NOMO-1 (cell line): ENCODE data around the gene VAPB.

Source experiments
- DNase-seq, 2 experiments: peaks; one replicate each; lab custom pipeline; 2025; ENCODE audit not compliant: unreplicated experiment in 2 of 2; lab: John Stamatoyannopoulos, UW

VAPB gene

GRCh38 chr20:58479726-58480440 is 90.9 kb downstream of the VAPB start:
- DNase-seq: no peak

DNA sequence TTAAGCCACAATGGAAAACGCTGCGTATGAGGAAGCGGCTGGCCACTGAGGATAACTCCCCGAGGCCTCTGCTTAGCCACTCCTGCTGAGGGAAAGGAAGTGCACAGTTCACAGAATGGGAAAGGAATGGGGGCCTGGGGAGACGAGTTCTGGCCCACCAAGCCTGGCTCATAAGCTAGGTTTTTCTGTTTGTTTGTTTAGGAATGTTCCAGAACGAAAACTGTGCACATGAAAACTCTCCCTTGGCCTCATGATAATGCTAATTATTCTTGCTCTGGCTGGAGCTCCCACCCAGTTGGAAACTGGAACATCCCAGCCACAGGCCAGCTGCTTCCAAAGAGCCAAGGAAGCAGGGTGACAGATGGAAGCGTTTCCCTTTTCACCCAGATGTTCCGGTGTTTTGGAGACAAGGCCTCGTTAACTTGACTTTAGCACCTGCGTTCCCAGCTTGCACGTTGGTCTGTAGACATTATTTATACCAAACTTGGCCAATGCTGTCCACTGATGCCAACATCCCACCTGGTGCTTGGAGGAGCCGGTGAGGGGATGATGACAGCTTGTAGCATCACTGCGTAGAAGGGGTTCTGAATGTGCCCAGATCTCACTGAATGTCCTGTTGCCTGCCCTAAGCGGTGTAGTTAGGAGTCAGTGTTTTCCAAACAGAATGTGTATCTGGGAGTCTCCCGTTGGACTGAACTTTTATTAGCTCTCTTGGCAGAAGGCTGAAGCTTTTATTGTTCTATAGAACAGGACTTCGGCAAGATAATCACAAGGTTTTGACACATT is 91.7 kb downstream of the VAPB start:
- no peak for DNase-seq

DNA sequence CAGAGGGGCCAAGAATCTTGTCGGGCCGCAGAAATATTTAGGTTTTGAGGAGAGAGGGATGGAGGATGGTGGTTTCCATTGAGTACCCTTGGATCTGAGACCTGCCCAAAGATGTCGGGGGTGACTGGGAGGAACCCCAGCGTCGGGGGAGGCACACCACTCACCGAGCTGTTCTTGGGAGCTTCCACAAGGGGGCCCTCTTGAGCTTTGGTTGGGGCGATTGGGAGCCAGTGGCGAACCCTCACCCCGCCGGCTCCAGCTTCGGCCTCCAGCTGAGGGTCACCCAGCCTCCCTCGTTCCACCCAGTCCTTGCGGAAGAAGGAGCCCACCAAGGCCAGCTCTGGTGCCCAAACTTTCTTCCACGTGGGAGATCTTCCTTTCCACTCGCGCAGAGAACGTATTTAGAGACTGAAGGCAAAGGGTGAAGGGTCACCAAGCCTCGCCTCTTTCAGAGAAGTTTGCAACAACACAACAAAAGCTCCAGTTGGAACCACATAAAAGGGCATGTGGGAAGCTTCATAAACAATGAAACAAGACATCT is 92.5 kb downstream of the VAPB start:
- peak; percentile 18 to 26 for DNase-seq

DNA sequence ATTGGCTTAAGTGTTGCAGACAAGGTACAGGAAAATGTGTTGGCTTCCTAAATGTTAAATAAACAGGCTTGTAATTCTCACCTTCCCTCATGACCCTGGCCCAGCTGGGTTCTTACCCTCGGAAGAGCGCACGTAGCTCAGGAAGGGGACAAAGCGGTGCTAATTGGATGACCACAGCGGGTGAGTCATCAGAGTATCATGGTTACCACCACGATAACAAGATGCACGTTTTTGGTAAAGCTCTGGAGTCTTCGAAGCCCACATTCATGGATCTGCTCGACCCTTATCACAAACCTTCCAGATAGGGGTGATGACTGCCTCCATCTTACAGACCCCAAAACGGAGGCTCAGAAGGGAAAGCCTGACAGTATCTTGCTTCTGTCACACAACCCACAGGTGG is 93.4 kb downstream of the VAPB start:
- no peak for DNase-seq

GRCh38 chr20:58483051-58483450 is 94.0 kb downstream of the VAPB start:
- no peak for DNase-seq

GRCh38 chr20:58483470-58483869 is 94.4 kb downstream of the VAPB start:
- DNase-seq: no peak

DNA sequence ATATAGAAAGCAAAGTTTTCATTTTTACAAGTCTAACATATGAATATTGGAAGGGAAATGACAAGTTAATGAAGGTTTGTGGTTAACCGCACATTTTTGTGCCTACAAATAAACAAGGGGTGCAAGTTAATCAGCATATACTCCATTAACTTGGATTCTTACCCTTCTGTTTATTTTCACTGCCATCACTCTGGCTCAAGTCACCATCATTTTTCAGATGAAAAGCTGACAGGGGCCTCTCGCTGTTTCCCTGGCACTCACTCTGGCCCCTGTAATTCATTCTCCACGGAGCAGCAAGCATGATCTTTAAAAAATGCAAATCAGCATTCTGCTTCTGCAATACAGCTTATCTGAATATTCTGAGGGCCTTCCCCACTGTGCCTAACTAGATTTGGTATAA is 96.4 kb downstream of the VAPB start:
- no peak for DNase-seq

DNA sequence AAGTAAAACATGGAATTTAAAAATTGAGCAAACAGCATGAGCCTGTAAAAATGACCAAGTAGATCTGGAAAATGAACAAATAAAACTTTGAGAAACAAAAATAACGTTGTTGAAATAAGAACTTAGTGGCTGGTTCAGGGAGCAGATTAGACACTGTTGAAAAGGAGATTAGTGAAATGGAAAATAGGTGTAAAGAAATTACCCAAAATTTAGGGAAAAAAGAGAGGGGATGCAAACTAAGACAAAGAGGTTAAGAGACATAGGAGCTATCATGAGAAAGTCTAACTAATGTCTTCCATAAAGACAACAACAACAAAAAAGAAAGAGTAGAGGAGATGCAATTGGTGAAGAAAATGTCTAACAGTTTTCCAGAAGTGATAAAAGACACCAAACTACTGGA is 97.2 kb downstream of the VAPB start:
- no peak for DNase-seq

GRCh38 chr20:58492074-58492718 is 103.2 kb downstream of the VAPB start:
- peak; percentile 21 to 73 for DNase-seq

GRCh38 chr20:58492795-58493524 is 103.9 kb downstream of the VAPB start:
- no peak for DNase-seq

DNA sequence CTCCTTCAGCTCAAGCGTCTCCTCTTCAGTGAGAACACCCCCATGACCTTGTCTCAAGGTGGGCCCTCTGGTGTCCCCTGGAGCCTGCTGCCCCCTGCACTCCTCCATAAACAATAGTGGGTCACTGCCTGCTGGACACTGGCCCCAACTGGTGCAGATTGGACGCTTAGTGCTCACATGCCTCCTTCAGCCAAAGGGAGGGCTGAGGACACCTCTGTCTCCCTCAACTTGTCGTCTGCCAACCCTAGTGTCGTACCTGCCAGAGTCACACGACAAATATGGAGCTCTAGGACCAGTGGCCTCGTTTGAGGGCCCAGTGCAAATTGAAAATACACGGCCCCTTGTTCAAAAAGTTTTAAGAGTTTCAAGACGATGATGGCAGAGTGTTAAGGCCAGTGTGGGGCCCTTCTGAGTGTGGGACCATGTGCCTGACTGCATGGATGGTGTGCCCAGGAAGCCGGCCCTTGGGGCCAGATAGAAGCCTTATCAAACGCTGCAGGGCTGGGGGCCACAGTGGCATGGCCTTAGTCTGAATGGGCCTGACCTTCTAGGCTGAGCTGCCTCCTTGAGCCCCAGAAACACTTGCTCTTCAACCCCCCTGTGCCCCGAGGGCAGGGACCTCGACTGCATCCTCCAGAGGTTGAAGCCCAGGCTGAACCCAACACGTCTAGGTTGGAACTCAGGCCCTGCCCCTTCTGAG is 106.0 kb downstream of the VAPB start:
- DNase-seq: no peak

DNA sequence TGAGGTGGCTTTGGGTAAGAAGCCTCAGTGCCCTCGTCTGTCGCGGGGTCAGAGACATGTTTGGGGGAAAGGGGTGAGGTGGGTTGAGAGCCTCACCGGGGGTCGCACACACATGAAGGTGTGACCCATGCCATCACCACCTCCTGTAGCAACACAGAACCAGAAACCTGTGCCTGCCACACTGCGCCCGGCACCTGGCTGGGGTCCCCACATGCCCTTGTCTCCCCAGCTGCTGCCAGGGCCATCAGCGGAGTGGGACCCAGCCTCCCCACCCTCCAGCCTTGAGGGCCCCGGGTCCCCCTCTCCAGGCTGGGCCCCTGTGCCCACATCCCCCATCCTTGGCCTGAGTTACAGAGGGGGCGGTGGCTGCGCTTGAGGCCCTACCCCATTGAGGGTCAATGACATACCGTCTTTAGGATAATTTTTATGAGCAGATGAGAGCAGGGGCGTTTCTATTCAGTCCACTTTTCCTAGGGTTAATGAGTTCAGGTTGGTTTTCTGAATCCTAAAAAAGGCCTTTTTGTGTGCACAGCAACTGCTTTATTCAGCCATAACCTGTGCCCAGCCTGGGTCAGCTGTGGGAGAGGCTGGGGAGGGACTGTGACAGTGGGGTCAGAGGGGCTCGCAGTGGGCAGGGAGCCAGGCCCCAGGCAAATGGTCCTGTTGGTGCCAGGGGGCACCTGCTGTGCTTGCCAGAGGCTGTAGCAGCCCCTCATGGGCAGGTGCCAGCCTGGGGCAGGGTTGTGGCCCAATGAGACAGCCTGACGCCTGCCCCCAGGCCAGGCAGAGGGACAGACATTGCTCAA is 106.8 kb downstream of the VAPB start:
- no peak for DNase-seq

GRCh38 chr20:58496429-58496769 is 107.4 kb downstream of the VAPB start:
- DNase-seq: no peak

DNA sequence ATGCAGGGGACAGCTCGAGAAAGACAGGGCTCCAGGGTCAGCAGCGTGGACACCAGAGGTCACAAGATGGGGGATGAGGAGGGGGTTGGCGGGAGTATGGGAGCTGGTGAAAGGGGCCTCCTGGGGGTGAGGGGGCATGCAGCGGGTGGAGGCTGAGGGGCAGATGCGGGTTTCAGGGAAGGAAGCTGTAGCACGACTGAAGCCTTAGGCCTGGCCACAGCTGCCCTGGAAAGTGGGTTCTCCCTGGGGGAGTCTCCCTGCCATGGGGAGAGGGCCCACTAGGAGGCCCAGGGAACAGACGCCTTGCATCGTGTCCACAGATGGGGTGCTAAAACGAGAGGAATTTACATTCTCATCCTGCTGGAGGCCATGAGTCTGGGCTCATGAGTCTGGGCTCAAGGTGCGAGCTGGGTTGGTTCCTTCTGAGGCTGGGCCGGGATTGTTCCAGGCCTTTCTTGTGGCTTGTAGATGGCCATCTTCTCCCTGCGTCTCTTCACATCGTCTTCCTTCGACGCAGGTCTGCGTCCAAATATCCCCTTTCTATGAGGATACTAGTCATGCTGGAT is 108.1 kb downstream of the VAPB start:
- no peak for DNase-seq

- no peak for DNase-seq
These were observed 108.9 kb downstream of the VAPB start for GRCh38 chr20:58497724-58498469.

DNA sequence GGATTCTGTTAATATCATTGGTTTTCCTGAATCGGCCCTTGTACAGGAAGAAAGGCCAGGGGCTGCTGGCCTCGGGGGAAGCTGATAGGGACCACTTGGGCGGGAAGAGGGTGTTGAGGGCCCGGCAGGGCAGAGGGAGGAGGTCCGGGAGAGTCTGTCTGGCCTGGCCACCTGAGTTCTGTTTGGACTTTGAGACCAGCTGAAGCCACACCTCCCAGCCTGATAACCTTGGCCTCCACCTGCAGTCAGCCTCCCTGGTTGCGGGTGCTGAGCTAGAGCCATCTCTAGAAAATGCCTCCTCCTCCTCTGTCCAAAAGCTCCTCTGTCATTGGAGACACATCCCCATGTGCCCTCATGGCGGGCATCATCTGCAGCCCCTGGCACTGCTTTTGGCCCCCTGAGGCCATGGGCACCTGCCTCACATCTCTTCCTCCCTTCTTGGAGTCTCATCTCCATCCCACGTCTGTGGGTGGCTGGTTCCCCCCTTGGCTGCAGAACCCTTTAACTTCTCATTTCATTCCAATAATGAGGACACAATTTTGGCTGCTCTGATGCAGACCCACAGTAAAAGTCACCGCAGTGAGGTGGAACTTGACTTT is 109.5 kb downstream of the VAPB start:
- DNase-seq: no peak

- DNase-seq: no peak
These were observed 111.2 kb downstream of the VAPB start for GRCh38 chr20:58500256-58500655.
